Measurements from ENCODE around the gene CACNA2D1. TPM values are rescaled to one million over a fixed set of nuclear protein-coding genes. Genes with fewer than 3 reads are reported as not detected.

Gene CACNA2D1
- total RNA-seq, 1 donor from 2014 or later, result 1.5 TPM

DNA sequence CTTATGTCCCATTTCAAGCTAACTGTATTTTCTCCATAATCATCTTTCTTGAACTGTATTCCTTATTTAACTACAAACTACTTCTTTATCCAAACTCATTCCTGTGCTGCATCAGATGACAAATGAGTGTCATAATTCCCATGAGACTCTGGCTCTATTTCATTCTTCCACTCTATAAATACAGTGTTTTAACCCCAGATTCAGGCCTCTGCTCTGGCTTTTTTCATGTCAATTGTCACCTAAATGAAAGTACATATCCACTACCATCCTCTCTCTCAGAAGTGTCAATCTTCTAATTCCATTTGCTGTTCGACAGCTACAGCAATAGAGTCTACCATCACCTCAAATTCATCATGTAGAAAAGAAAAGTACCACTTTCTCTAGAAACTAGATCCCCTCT, 172.7 kb downstream of the CACNA2D1 start:
- no peaks in the 10 kb centered on the region for H3F3A ChIP-seq (ENCODE audit: low read depth)
- H3K27ac Mint-ChIP-seq, result no peak overlapping the region
- no peak for DNase-seq (ENCODE audit: low spot score)
- no peaks in the 10 kb centered on the region for H3K79me2 ChIP-seq (ENCODE audit: low read depth)
- H2AFZ ChIP-seq (replicated peaks), result no peak overlapping the region
- H3K4me1 Mint-ChIP-seq, result peaks cover 14% of the 10 kb centered on the region
- no peaks in the 10 kb centered on the region for H3K36me3 ChIP-seq
- H4K20me1 ChIP-seq (ENCODE audit: low read depth), result no peaks in the 10 kb centered on the region
- H3K9me3 ChIP-seq (ENCODE audit: low read depth), result no peaks in the 10 kb centered on the region
- no peak overlapping the region for H3K4me3 ChIP-seq
- no peak overlapping the region for H3K4me3 Mint-ChIP-seq
- H3K27ac ChIP-seq, result no peak overlapping the region
- H3K9me3 Mint-ChIP-seq, result no peaks in the 10 kb centered on the region
- H3K27me3 ChIP-seq, result no peaks in the 10 kb centered on the region
- no peaks in the 10 kb centered on the region for H3K27me3 Mint-ChIP-seq (ENCODE audit: insufficient read depth, low read depth)
- peaks cover 2% of the 10 kb centered on the region for H3K36me3 Mint-ChIP-seq
- H3K4me1 ChIP-seq, result no peaks in the 10 kb centered on the region
- no peak overlapping the region for H3K9ac ChIP-seq
- TF ChIP-seq EZH2 (IDR thresholded peaks at IDR 0.05) (no peak), EZH2phosphoT487 (IDR thresholded peaks at IDR 0.05) (no peak)
- TF ChIP-seq, protein P1, sequence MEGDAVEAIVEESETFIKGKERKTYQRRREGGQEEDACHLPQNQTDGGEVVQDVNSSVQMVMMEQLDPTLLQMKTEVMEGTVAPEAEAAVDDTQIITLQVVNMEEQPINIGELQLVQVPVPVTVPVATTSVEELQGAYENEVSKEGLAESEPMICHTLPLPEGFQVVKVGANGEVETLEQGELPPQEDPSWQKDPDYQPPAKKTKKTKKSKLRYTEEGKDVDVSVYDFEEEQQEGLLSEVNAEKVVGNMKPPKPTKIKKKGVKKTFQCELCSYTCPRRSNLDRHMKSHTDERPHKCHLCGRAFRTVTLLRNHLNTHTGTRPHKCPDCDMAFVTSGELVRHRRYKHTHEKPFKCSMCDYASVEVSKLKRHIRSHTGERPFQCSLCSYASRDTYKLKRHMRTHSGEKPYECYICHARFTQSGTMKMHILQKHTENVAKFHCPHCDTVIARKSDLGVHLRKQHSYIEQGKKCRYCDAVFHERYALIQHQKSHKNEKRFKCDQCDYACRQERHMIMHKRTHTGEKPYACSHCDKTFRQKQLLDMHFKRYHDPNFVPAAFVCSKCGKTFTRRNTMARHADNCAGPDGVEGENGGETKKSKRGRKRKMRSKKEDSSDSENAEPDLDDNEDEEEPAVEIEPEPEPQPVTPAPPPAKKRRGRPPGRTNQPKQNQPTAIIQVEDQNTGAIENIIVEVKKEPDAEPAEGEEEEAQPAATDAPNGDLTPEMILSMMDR (IDR thresholded peaks at IDR 0.05), result no peak
- H3K4me2 ChIP-seq, result no peak overlapping the region

DNA sequence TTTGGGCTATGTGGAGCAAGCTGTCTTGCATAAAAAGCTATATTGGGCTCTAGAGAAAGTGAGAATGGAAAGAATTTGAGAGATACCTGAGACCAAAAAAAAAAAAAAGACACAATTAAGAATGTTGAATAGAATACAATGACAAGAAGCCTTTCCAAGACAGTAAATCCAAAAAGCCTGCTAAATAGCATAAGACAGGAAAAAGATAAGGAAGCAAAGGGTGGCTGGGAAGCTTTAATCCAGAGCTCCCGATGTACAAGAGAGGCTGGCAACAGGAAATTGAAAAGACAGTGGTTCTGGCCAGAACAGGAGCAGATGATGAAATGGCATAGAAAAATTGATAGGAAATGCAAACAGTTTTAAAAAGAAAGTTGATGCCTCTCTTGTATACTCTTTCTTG, 174.9 kb downstream of the CACNA2D1 start:
- H3K27me3 Mint-ChIP-seq (ENCODE audit: insufficient read depth, low read depth), result no peaks in the 10 kb centered on the region
- Histone ChIP-seq H3K9ac (no peak overlapping the region), H3K4me3 (no peak overlapping the region), H3K27me3 (no peaks in the 10 kb centered on the region), H3K9me3 (ENCODE audit: low read depth) (no peaks in the 10 kb centered on the region), H3K79me2 (ENCODE audit: low read depth) (no peaks in the 10 kb centered on the region), H3K4me1 (no peaks in the 10 kb centered on the region), H4K20me1 (ENCODE audit: low read depth) (no peaks in the 10 kb centered on the region), H2AFZ (replicated peaks) (no peak overlapping the region), H3K27ac (no peak overlapping the region), H3K4me2 (no peak overlapping the region), H3K36me3 (no peaks in the 10 kb centered on the region), H3F3A (ENCODE audit: low read depth) (no peaks in the 10 kb centered on the region)
- H3K27ac Mint-ChIP-seq, result no peak overlapping the region
- H3K4me3 Mint-ChIP-seq, result no peak overlapping the region
- no peak for TF ChIP-seq EZH2phosphoT487 (IDR thresholded peaks at IDR 0.05)
- TF ChIP-seq, protein P1 (IDR thresholded peaks at IDR 0.05), result no peak
- no peak for TF ChIP-seq EZH2 (IDR thresholded peaks at IDR 0.05)
- H3K4me1 Mint-ChIP-seq, result peaks cover 15% of the 10 kb centered on the region
- peaks cover 2% of the 10 kb centered on the region for H3K36me3 Mint-ChIP-seq
- H3K9me3 Mint-ChIP-seq, result no peaks in the 10 kb centered on the region
- no peak for DNase-seq (ENCODE audit: low spot score)

DNA sequence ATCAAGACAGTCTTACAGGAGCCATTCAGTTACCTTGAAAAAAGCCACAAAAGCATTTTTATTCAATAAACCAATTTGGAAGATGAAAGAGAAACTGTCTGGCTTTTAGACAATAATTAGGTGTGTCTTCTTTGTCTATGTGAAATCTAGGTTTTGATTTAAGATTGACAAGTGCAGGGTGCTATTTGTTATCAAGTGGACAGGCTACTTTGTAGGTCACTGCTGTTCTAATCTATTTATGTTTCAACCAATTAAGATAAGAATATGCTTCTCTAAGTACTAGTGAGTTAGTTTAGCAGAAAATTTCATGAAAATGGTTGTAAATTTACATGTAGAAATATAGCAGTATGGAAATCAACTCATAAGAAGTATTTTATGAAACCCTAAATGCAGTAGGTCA, 177.5 kb downstream of the CACNA2D1 start:
- no peaks in the 10 kb centered on the region for H4K20me1 ChIP-seq (ENCODE audit: low read depth)
- peaks cover 5% of the 10 kb centered on the region for H3K36me3 Mint-ChIP-seq
- H2AFZ ChIP-seq (replicated peaks), result no peak overlapping the region
- DNase-seq (ENCODE audit: low spot score), result no peak
- no peak overlapping the region for H3K9ac ChIP-seq
- no peak overlapping the region for H3K27ac ChIP-seq
- H3K27me3 Mint-ChIP-seq (ENCODE audit: insufficient read depth, low read depth), result no peaks in the 10 kb centered on the region
- H3K4me2 ChIP-seq, result no peak overlapping the region
- H3K9me3 ChIP-seq (ENCODE audit: low read depth), result no peaks in the 10 kb centered on the region
- no peaks in the 10 kb centered on the region for H3F3A ChIP-seq (ENCODE audit: low read depth)
- no peak for TF ChIP-seq EZH2phosphoT487 (IDR thresholded peaks at IDR 0.05)
- TF ChIP-seq, protein P1 (IDR thresholded peaks at IDR 0.05), result no peak
- H3K79me2 ChIP-seq (ENCODE audit: low read depth), result no peaks in the 10 kb centered on the region
- no peaks in the 10 kb centered on the region for H3K9me3 Mint-ChIP-seq
- H3K4me3 ChIP-seq, result no peak overlapping the region
- H3K27me3 ChIP-seq, result no peaks in the 10 kb centered on the region
- no peak overlapping the region for H3K4me3 Mint-ChIP-seq
- H3K36me3 ChIP-seq, result no peaks in the 10 kb centered on the region
- H3K4me1 Mint-ChIP-seq, result peaks cover 15% of the 10 kb centered on the region
- H3K27ac Mint-ChIP-seq, result no peak overlapping the region
- no peaks in the 10 kb centered on the region for H3K4me1 ChIP-seq

Measured in neural progenitor cell (in vitro differentiated cells).